Measurements from ENCODE around the gene AMACR. TPM values are rescaled to one million over a fixed set of nuclear protein-coding genes. Genes with fewer than 3 reads are reported as not detected.

The AMACR gene
- total and polyA plus RNA-seq, 2 donors (not counting 3 experiments of a cell fraction or from before 2014, with no cell fraction given): 6.7 to 8.7 TPM

GRCh38 chr5:34042321-34042720 is 34.5 kb upstream of the AMACR start:
- Histone ChIP-seq H3K4me2 (ENCODE audit: insufficient read depth, low read length) (peak overlapping the region; percentile 72), H3K9ac (replicated peaks; ENCODE audit: extremely low read depth, insufficient read depth, low read length) (no peak overlapping the region), H3K9me1 (replicated peaks; ENCODE audit: control insufficient read depth, extremely low read depth, insufficient read depth, low read length) (no peaks in the 10 kb centered on the region), H3K27ac (ENCODE audit: insufficient read depth, low read depth, low read length) (no peak overlapping the region), H3K79me2 (ENCODE audit: control insufficient read depth, insufficient read depth, low read length) (no peaks in the 10 kb centered on the region), H3K9me3 (replicated peaks; ENCODE audit: control insufficient read depth, insufficient read depth, low read length) (no peaks in the 10 kb centered on the region), H3K27me3 (ENCODE audit: control insufficient read depth in 2 of 2, insufficient read depth in 2 of 2, low read length in 2 of 2) (no peaks in the 10 kb centered on the region), H3K36me3 (ENCODE audit: control insufficient read depth in 2 of 2, extremely low read depth in 1 of 2, insufficient read depth in 2 of 2, low read length in 2 of 2) (no peaks in the 10 kb centered on the region), H4K20me1 (replicated peaks; ENCODE audit: control insufficient read depth, extremely low read depth, insufficient read depth, low read length) (no peaks in the 10 kb centered on the region), H3K4me3 (replicated peaks in 1 of 3; ENCODE audit: insufficient read depth in 1 of 3, low read depth in 1 of 3, low read length in 3 of 3) (no peak overlapping the region), H3K4me1 (ENCODE audit: control insufficient read depth, extremely low read depth, insufficient read depth, low read length) (peaks cover 25% of the 10 kb centered on the region), H2AFZ (ENCODE audit: low read depth, low read length) (no peak overlapping the region)
- DNase-seq (ENCODE audit: low read depth, low spot score) (peak; percentile 53), FAIRE-seq (peak; percentile 74)
- no TSS peak for BruUV-seq (replicated peaks)
- ChIA-PET CTCF (no interaction called here), POLR2A (no interaction called here)
- intact Hi-C loops (cut with micrococcal nuclease) (loop anchor here (2.0 kb wide), 1 partner anchor 34 kb away; the partner anchor contains the start of gene AMACR), dilution Hi-C loops (cut with MboI; ENCODE audit: extremely low pct_ligation_motif_present, low sequenced_read_pairs) (no loop called here)
- TF ChIP-seq CTCF (IDR thresholded peaks at IDR 0.05; ENCODE audit: extremely low read depth in 1 of 2, insufficient read depth in 1 of 2, low read depth in 1 of 2, low read length in 2 of 2) (no peak), GATA2 (IDR thresholded peaks at IDR 0.05; ENCODE audit: insufficient read depth, insufficient read length, low read depth, low read length) (no peak), EZH2 (IDR thresholded peaks at IDR 0.05; ENCODE audit: borderline replicate concordance, low read depth, low read length, severe bottlenecking) (no peak), FOS (IDR thresholded peaks at IDR 0.05; ENCODE audit: borderline replicate concordance, insufficient read depth, low read length) (peak; percentile 16), MAX (IDR thresholded peaks at IDR 0.05; ENCODE audit: insufficient read depth, insufficient read length) (no peak)
